ENCODE data around the gene ELOVL5. TPM values are rescaled to one million over a fixed set of nuclear protein-coding genes. Genes with fewer than 3 reads are reported as not detected.

The ELOVL5 gene
- polyA plus RNA-seq, 3 donors = 44.7 to 97.1 (median 69.5) TPM

- Histone ChIP-seq H3K4me1 (ENCODE audit: control insufficient read depth in 1 of 2, insufficient read depth in 2 of 2, low read length in 2 of 2) (peaks cover 9 to 21% of the 10 kb centered on the region in 2 donors), H3K36me3 (replicated peaks in 1 of 2; ENCODE audit: control insufficient read depth in 1 of 2, insufficient read depth in 2 of 2, low read length in 2 of 2) (no peaks in the 10 kb centered on the region), H3K27me3 (ENCODE audit: control insufficient read depth in 2 of 2, insufficient read depth in 2 of 2, low read length in 2 of 2) (no peaks in the 10 kb centered on the region), H4K20me1 (ENCODE audit: insufficient read depth, low read length) (peaks cover 90% of the 10 kb centered on the region), H3K4me3 (replicated peaks in 1 of 3; ENCODE audit: low read depth in 2 of 3, low read length in 3 of 3) (no peak overlapping the region), H3K27ac (ENCODE audit: low read depth in 1 of 2, low read length in 2 of 2) (peak overlapping the region in 1 of 2 donors; percentile 49), H3K79me2 (ENCODE audit: insufficient read depth, low read length) (peaks cover 99% of the 10 kb centered on the region), H3K4me2 (replicated peaks; ENCODE audit: extremely low read depth, low read length, poor library complexity, severe bottlenecking) (no peak overlapping the region), H3K9me3 (replicated peaks in 1 of 2; ENCODE audit: control insufficient read depth in 1 of 2, insufficient read depth in 1 of 2, low read length in 2 of 2) (no peaks in the 10 kb centered on the region), H3K9ac (ENCODE audit: insufficient read depth, low read length, poor library complexity, severe bottlenecking) (no peak overlapping the region), H2AFZ (ENCODE audit: insufficient read depth, low read depth, low read length, poor library complexity, severe bottlenecking) (no peak overlapping the region)
- WGBS (ENCODE audit: insufficient coverage) = no CpG with 5 or more reads among the region's 2 CpGs
- Mint-ChIP-seq H3K4me3 (no peak overlapping the region), H3K27ac (peak overlapping the region in 1 of 7 donors; percentile 86), H3K36me3 (peaks cover 2 to 7% of the 10 kb centered on the region in 2 donors), H3K27me3 (ENCODE audit: low read depth in 3 of 3) (peaks cover 0 to 2% (median 1%) of the 10 kb centered on the region in 3 donors), H3K9me3 (peaks cover 0 to 6% (median 1%) of the 10 kb centered on the region in 7 donors), H3K4me1 (peaks cover 36% of the 10 kb centered on the region)
- DNase-seq = no peak
- TF ChIP-seq, protein P1, sequence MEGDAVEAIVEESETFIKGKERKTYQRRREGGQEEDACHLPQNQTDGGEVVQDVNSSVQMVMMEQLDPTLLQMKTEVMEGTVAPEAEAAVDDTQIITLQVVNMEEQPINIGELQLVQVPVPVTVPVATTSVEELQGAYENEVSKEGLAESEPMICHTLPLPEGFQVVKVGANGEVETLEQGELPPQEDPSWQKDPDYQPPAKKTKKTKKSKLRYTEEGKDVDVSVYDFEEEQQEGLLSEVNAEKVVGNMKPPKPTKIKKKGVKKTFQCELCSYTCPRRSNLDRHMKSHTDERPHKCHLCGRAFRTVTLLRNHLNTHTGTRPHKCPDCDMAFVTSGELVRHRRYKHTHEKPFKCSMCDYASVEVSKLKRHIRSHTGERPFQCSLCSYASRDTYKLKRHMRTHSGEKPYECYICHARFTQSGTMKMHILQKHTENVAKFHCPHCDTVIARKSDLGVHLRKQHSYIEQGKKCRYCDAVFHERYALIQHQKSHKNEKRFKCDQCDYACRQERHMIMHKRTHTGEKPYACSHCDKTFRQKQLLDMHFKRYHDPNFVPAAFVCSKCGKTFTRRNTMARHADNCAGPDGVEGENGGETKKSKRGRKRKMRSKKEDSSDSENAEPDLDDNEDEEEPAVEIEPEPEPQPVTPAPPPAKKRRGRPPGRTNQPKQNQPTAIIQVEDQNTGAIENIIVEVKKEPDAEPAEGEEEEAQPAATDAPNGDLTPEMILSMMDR (IDR thresholded peaks at IDR 0.05) = no peak
- intact Hi-C loops (cut with micrococcal nuclease) = no loop called here
Measured at GRCh38 chr6:53321701-53322100, 27.0 kb downstream of the ELOVL5 start.

GRCh38 chr6:53320964-53321363 lies 27.8 kb downstream of the ELOVL5 start:
- peaks cover 0 to 1% (median 0%) of the 10 kb centered on the region in 3 donors for H3K27me3 Mint-ChIP-seq (ENCODE audit: low read depth in 3 of 3)

More at GRCh38 chr6:53320964-53321363, 27.8 kb downstream of the ELOVL5 start:
- H3K9me3 Mint-ChIP-seq = peaks cover 0 to 6% (median 1%) of the 10 kb centered on the region in 7 donors
- Histone ChIP-seq H3K27ac (ENCODE audit: low read depth in 1 of 2, low read length in 2 of 2) (peak overlapping the region in 1 of 2 donors; percentile 8), H3K9me3 (replicated peaks in 1 of 2; ENCODE audit: control insufficient read depth in 1 of 2, insufficient read depth in 1 of 2, low read length in 2 of 2) (no peaks in the 10 kb centered on the region), H3K9ac (ENCODE audit: insufficient read depth, low read length, poor library complexity, severe bottlenecking) (no peak overlapping the region), H3K27me3 (ENCODE audit: control insufficient read depth in 2 of 2, insufficient read depth in 2 of 2, low read length in 2 of 2) (no peaks in the 10 kb centered on the region), H3K4me2 (replicated peaks; ENCODE audit: extremely low read depth, low read length, poor library complexity, severe bottlenecking) (no peak overlapping the region), H3K4me3 (replicated peaks in 1 of 3; ENCODE audit: low read depth in 2 of 3, low read length in 3 of 3) (no peak overlapping the region), H3K4me1 (ENCODE audit: control insufficient read depth in 1 of 2, insufficient read depth in 2 of 2, low read length in 2 of 2) (peaks cover 9 to 21% of the 10 kb centered on the region in 2 donors), H2AFZ (ENCODE audit: insufficient read depth, low read depth, low read length, poor library complexity, severe bottlenecking) (no peak overlapping the region), H4K20me1 (ENCODE audit: insufficient read depth, low read length) (peaks cover 90% of the 10 kb centered on the region), H3K79me2 (ENCODE audit: insufficient read depth, low read length) (peaks cover 99% of the 10 kb centered on the region), H3K36me3 (replicated peaks in 1 of 2; ENCODE audit: control insufficient read depth in 1 of 2, insufficient read depth in 2 of 2, low read length in 2 of 2) (no peaks in the 10 kb centered on the region)
- H3K4me3 Mint-ChIP-seq = no peak overlapping the region
- TF ChIP-seq, protein P1 (IDR thresholded peaks at IDR 0.05) = no peak
- no peak for DNase-seq
- no peak overlapping the region for H3K27ac Mint-ChIP-seq
- 95% methylated on average over 3 of the region's 5 CpGs for WGBS (ENCODE audit: insufficient coverage)
- peaks cover 2 to 7% of the 10 kb centered on the region in 2 donors for H3K36me3 Mint-ChIP-seq
- intact Hi-C loops (cut with micrococcal nuclease) = no loop called here
- peaks cover 36% of the 10 kb centered on the region for H3K4me1 Mint-ChIP-seq

All from CD14-positive monocyte (primary cell).